GM12872 (cell line): Measurements from ENCODE around the gene NDUFB3.

Experiments used
- TF ChIP-seq, protein P1 (sequence below): IDR thresholded peaks from 3 replicates; pipeline ENCODE4 v1.5.1; 2011; ENCODE audit warnings: low read depth, mild to moderate bottlenecking, low read length, moderate library complexity; ENCODE audit not compliant: insufficient read depth

NDUFB3 gene

DNA sequence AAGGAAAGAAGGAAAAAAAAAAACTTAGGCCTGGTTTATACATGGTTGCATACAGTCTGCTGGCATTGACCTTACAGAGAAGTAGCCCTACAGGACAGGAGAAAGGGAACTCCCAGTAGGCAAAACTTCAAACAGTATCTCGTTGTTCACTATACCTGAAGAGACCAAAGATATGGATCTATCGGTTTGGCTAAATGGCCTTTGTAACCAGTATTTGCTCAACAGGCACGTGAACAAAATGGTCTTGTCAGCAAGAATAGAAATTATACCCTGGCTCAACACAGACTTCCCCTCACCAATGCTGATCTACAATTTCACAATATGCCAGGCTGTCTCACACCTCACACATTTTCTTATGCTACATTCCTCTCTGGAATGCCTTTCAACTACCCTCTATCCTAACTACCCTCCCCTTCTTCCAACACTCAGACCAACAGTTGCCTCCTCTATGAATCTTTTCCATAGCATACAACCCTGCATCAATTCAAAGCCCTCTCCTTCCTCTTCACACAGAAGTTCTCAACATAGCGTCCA, 14.0 kb upstream of the NDUFB3 start:
- TF ChIP-seq, protein P1, sequence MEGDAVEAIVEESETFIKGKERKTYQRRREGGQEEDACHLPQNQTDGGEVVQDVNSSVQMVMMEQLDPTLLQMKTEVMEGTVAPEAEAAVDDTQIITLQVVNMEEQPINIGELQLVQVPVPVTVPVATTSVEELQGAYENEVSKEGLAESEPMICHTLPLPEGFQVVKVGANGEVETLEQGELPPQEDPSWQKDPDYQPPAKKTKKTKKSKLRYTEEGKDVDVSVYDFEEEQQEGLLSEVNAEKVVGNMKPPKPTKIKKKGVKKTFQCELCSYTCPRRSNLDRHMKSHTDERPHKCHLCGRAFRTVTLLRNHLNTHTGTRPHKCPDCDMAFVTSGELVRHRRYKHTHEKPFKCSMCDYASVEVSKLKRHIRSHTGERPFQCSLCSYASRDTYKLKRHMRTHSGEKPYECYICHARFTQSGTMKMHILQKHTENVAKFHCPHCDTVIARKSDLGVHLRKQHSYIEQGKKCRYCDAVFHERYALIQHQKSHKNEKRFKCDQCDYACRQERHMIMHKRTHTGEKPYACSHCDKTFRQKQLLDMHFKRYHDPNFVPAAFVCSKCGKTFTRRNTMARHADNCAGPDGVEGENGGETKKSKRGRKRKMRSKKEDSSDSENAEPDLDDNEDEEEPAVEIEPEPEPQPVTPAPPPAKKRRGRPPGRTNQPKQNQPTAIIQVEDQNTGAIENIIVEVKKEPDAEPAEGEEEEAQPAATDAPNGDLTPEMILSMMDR: no peak

DNA sequence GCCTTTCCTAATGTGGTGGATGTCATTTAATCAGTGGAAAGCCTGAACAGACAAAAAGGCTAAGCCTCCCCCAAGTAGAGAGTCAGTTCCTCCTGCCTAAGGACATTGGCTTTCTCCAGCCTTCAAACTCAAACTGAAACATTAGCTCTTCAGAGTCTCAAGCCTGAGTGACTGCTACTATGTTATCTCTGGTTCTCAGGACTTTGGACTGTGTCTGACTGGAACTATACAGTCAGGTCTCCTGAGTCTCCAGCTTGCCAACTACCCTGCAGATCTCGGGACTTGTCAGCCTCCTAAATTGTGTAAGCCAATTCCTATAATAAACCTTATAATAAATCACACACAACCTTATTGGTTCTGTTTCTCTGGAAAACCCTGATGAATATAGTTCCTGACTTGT, 12.9 kb upstream of the NDUFB3 start:
- TF ChIP-seq, protein P1: no peak

DNA sequence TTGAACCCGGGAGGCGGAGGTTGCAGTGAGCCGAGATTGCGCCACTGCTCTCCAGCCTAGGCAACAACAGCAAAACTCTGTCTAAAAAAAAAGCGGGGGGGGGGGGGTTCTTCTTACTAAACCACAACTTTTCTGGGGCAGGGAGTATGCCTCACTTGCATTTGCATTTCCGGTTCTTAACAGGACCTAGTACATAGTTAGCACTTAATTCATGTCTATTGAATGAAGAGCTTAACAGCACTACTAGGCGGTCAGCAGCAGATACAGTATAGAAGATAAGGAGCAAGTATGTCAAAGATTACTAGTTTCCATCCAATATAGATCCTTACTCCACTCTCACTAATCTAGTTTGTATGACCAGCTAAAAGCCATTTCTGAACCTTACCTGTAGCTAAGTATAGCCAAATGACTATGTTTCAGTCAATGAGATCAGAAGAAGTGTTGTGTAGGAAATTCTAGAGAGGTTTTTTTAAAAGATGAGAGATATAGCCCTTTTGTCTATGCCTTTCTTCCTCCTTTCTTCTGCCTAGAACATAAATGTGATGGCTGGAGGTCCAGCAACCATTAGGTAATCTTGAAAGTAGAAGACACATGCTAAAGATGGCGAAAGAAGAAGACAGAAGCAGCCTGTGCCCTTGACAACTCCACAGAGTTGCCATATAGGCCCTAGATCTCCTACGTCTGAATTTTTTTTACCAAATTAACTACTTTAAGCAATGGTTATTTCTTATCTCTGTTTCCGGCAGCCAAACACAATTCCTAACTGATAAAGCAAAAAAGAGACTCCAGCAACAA, 11.6 kb upstream of the NDUFB3 start:
- TF ChIP-seq, protein P1: no peak

- TF ChIP-seq, protein P1: no peak
Measured at GRCh38 chr2:201064797-201065329, 6.9 kb upstream of the NDUFB3 start.

GRCh38 chr2:201070948-201071478, 788 bp upstream of the NDUFB3 start:
- TF ChIP-seq, protein P1: no peak

- TF ChIP-seq, protein P1: no peak
Measured at GRCh38 chr2:201072201-201072530, 365 bp downstream of the NDUFB3 start.

- TF ChIP-seq, protein P1: no peak
Measured at GRCh38 chr2:201073071-201073470, 1.3 kb downstream of the NDUFB3 start.
